GM19452 (cell line): ENCODE data around the gene GDPD5.
"Not testable (repeated sequence)": the region's sequence is repeated elsewhere in the genome, so short reads cannot be mapped to it uniquely, and the experiment has no call there.

Source experiments
- ATAC-seq: cut with Tn5 transposase; IDR thresholded peaks from one replicate; pipeline ENCODE4 v1.9.1; 2021; ENCODE audit not compliant: unreplicated experiment

The GDPD5 gene

DNA sequence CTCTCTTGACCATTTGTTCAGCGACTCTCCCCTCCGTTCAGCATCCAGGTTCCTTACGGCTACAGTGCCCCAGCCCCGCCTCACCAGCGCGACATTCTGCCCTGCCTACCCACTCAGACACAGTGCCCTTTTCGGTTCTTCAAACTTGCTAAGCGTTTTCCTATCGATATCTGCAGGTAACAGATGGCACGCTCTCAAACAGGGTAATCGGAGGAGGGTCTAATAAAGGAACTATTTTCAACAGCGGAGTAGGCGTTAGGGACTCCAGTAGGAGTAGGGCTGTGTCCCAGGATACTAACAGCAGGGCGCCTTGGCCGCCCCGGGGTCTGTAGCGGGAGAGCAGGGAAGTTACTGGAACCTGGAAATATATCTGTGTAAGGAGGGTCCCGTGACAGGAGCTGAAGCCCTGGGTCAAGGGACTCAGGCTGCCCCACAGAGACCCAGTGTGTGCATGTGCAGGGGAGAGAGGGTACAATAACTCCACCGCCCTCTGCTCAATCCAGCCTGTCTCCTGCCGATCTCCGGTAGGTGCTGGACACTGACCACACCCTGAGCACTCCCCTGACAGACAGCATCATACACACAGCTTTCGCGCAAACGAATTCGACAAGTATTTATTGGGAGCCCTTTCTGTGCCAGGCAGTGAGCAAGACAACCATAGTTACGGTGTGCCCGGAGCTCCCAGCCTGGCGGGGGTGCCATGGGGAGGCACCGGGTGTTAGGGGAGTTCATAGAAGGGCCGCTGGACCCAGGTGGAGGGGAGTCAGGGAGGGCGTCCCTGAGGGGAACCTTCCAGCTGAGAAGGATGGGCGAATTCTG lies 94.8 kb downstream of the GDPD5 start:
- no peak for ATAC-seq

DNA sequence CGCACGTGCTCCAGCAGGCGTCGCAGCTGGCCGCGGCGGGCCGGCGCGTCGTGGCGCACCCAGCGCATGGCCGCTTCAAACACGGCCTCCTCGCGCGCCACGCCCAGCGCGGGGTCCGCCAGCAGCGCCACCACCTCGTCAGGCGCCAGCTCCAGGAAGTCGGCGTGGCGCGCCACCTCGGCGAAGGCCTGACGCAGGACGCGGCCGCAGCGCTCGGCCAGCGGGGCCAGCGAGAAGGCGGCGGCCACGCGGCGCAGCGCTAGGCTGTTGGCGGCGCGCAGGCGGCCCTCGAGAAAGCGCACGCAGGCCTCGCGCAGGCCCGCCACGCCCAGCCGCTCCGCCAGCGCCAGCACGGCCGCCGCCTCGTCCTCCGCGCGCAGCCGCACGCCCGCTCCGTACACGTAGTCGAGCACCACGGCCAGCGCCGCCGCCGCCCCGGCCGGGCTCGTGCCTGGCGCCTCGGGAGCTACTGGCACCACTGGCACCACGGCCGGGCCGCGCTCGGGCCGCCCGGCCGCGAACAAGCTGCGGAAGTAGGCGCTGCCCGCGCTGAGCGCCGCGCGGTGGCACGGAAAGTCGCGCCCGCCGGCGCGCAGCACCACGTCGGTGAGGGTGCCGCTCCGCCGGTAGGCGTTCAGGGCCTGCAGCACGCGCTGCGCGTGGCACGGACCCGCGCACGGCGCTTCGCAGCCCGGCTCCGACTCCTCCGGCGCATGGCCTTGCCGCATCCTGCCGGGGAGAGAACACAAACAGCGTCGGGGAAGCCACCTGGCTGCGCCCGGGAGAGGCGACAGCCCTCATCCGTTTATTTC lies 95.6 kb downstream of the GDPD5 start:
- no peak for ATAC-seq

DNA sequence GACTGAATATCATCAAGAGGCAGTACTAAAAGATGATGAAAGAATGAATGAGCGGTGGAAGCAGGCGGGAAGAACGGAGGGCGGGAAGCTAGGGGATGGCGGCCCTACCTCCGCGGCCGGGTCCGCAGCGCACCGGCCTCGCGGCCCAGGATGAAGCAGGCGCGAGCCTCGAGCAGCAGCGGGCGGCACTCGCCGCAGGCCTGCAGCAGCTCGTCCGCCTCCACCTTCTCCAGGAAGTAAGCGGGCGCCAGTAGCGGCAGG lies 96.2 kb downstream of the GDPD5 start:
- no peak for ATAC-seq

DNA sequence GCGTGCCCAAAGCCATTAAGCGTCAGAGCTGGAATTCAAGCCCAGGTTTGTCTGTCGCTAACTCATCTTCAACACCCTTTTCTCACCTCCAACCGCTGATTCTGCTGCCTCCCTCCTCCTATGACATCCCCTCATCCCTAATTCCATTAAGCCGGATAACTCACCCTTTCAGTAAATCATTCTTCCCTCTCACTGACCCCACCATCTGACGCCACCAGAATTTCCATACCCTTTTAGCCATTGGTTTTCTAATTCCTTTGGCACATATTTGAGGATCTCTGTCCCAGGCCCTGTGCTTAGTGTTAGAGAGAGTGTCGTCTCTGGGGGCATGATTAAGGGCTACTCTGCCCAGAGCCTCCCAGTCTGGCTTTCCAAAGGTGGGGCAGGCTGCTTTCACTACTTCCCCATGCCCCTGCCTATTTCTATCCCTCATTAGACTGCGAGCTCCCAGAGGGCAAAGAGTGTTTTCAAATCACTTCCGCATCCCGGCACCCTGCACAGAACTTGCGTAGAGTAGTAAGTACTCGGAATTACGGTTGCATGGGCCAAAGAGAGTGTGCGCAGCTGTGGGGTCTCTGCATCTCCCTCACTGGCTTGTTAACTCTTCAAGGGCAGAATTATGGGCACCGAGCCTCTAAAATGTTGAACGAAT lies 96.6 kb downstream of the GDPD5 start:
- ATAC-seq = no peak

DNA sequence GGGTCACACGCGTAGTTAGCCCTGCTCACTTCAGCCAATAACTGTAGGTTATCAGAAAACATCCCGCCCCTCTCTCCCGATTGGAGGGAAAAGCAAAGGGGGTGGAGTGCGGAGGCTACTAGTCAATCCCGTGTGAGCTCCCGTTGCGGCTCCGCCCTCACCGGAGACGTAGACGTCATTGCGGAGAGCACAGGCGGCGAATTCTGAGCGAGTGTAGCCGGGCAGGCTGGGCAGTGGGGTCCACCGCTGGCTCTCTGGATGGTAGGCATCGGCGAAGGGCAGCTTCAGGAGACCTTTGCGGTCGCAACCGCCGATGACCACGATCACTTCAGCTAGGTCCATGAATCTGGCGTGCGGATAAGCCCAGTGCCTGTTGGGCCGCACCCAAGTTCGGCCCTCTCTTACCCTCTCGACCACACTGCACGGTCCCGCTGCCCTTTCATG lies 97.4 kb downstream of the GDPD5 start:
- ATAC-seq = peak; percentile 52

- ATAC-seq = no peak
Measured at GRCh38 chr11:75427181-75427580, 98.6 kb downstream of the GDPD5 start.

DNA sequence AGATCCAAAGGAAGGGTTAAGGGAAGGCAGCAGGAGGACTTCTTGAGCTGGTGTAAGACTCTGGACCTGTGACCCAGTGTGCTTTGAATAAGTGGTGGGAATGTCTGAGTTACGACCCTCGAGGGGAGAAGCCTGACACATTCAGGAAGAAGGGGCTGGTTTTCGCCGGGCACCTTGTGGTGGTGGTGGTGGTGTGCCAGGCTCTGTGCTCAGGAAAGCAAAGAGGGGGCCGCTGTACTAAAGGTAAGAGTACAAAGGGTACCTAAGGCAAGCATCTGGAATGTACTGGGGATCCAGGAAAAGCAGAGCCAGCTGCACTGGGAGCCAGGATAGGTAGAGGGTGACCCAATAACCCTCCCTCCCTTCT lies 99.0 kb downstream of the GDPD5 start:
- ATAC-seq = no peak

DNA sequence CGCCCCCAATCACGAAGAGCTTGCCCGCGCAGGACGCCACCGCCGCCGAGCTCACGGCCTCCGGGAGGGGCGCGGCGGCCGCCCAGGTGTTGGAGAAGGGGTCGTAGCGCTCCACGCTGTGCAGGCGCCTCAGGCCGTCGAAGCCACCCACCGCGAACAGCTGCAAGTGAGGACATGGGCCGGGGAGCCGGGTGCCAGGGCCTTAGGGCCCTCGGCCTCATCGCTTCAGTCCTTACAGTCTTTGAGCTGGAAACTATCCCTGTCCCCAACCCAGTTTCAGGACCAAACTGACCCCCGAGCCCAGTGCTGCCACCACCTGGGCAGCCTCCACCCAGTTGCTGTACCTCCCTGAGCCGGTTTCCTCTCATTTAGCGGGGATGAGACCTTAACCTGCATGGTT lies 100.3 kb downstream of the GDPD5 start:
- no peak for ATAC-seq

- no peak for ATAC-seq
Measured at GRCh38 chr11:75424396-75424795, 101.3 kb downstream of the GDPD5 start.

GRCh38 chr11:75423721-75424120 lies 102.0 kb downstream of the GDPD5 start:
- ATAC-seq = no peak

GRCh38 chr11:75422248-75423231 lies 103.2 kb downstream of the GDPD5 start:
- no peak for ATAC-seq

DNA sequence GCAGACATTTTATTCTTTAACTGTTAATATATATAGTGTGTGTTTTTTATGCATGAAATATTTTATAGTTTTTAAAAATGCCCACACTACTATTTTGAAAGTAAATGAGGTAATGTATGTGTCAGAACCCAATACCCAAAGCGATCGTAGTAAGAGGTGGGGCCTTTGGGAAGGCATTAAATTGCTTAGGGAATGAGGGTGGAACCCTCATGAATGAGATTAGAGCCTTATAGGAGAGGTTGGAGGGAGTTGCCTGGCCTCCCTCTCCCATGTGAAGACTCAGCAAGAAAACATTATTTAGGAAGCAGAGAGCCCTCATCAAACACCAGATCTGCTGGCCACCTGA lies 103.9 kb downstream of the GDPD5 start:
- ATAC-seq = no peak

- no peak for ATAC-seq
Measured at GRCh38 chr11:75421035-75421602, 104.6 kb downstream of the GDPD5 start.

- ATAC-seq = no peak
Measured at GRCh38 chr11:75420224-75421034, 105.3 kb downstream of the GDPD5 start.

GRCh38 chr11:75413864-75414263 lies 111.9 kb downstream of the GDPD5 start:
- no peak for ATAC-seq

- not testable (repeated sequence) for ATAC-seq
Measured at GRCh38 chr11:75413146-75413545, 112.6 kb downstream of the GDPD5 start.

DNA sequence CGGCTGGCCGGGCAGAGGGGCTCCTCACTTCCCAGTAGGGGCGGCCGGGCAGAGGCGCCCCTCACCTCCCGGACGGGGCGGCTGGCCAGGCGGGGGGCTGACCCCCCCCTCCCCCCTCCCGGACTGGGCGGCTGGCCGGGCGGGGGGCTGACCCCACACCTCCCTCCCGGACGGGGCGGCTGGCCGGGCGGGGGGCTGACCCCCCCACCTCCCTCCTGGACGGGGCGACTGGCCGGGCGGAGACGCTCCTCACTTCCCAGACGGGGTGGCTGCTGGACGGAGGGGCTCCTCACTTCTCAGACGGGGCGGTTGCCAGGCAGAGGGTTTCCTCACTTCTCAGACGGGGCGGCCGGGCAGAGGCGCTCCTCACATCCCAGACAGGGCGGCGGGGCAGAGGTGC lies 115.8 kb downstream of the GDPD5 start:
- not testable (repeated sequence) for ATAC-seq

- no peak for ATAC-seq
Measured at GRCh38 chr11:75408957-75409219, 116.9 kb downstream of the GDPD5 start.

DNA sequence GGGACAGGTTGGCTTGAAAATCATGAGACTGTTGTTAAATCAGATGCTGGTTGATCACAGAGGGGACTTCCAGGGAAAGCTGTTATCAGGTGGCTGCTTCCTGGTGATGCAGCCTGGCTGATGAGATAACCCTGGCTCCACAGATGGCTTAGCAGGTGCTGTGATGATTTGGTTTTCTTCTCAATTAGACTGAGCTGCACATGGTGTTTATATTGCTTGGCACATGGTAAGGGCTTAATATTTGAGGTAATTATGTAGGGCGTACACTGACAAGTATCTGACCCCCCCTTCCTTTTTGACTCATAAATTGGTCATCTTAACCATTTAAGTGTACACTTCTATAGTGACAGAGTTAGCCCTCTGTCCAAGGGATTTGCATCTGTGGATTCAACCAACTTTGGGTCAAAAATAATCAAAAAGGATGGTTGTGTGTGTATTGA lies 119.4 kb downstream of the GDPD5 start:
- ATAC-seq = no peak
